GM06990 (cell line): ENCODE data around the gene MRPL28.
A peak's percentile ranks its signal among the peaks of the same experiment; 100 is the strongest.

Experiments used
- DNase-seq: peaks from one replicate; pipeline ENCODE4 v3.0.0-alpha.2; 2011; ENCODE audit not compliant: insufficient read length; ENCODE audit errors: extremely low read depth
- H3K27me3 ChIP-seq: replicated peaks from 2 replicates; pipeline ENCODE4 v1.6.0; 2011; ENCODE audit warnings: low read length; ENCODE audit not compliant: control insufficient read depth, insufficient read depth
- H3K36me3 ChIP-seq: 2 replicates; pipeline ENCODE4 v1.5.1; 2011; ENCODE audit warnings: low read length; ENCODE audit not compliant: control insufficient read depth, insufficient read depth
- H3K4me3 ChIP-seq: replicated peaks from 2 replicates; pipeline ENCODE4 v1.5.1; 2011; ENCODE audit warnings: low read depth, mild to moderate bottlenecking, control low read depth, low read length
- TF ChIP-seq, protein P1 (sequence below): IDR thresholded peaks from 2 replicates; pipeline ENCODE4 v1.5.1; 2011; ENCODE audit warnings: low read length, control low read depth, mild to moderate bottlenecking, inconsistent platforms; ENCODE audit not compliant: insufficient read depth, poor library complexity, severe bottlenecking

Gene MRPL28

DNA sequence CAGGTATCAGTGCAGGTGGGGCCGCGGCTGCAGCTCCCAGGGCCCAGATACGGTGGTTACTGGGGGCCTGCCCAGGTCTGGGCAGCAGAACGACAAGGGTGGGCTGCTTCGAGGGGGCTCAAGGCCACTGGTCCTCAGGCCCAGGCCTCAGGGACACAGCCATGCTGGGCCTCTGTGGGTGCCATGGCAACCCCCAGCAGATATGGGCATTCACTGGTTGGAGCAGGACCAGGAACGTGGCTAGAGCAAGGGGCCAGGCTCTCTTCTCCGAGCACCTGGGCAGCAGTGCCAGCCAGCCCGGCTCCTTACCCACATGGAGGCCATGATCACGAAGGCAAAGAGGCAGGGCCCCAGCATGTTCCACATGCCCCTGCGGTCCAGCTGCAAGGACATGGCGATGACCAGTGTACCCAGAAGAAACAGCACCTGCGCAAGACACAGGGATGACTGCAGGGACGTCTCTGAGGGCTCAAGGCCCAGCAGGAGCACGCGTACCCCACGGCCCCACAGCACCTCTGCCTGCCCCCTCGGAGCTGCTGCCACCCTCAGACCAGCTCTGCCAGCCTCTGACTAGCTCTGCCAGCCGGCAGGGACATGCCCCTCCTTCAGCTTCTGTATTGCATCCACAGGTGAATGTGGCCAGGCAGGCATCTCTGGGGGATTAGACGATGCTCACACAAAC, 2.1 kb upstream of the MRPL28 start:
- Histone ChIP-seq H3K36me3 (peaks cover 47% of the 10 kb centered on the region), H3K27me3 (no peaks in the 10 kb centered on the region), H3K4me3 (no peak overlapping the region)
- DNase-seq, result no peak
- TF ChIP-seq, protein P1, sequence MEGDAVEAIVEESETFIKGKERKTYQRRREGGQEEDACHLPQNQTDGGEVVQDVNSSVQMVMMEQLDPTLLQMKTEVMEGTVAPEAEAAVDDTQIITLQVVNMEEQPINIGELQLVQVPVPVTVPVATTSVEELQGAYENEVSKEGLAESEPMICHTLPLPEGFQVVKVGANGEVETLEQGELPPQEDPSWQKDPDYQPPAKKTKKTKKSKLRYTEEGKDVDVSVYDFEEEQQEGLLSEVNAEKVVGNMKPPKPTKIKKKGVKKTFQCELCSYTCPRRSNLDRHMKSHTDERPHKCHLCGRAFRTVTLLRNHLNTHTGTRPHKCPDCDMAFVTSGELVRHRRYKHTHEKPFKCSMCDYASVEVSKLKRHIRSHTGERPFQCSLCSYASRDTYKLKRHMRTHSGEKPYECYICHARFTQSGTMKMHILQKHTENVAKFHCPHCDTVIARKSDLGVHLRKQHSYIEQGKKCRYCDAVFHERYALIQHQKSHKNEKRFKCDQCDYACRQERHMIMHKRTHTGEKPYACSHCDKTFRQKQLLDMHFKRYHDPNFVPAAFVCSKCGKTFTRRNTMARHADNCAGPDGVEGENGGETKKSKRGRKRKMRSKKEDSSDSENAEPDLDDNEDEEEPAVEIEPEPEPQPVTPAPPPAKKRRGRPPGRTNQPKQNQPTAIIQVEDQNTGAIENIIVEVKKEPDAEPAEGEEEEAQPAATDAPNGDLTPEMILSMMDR, result no peak

DNA sequence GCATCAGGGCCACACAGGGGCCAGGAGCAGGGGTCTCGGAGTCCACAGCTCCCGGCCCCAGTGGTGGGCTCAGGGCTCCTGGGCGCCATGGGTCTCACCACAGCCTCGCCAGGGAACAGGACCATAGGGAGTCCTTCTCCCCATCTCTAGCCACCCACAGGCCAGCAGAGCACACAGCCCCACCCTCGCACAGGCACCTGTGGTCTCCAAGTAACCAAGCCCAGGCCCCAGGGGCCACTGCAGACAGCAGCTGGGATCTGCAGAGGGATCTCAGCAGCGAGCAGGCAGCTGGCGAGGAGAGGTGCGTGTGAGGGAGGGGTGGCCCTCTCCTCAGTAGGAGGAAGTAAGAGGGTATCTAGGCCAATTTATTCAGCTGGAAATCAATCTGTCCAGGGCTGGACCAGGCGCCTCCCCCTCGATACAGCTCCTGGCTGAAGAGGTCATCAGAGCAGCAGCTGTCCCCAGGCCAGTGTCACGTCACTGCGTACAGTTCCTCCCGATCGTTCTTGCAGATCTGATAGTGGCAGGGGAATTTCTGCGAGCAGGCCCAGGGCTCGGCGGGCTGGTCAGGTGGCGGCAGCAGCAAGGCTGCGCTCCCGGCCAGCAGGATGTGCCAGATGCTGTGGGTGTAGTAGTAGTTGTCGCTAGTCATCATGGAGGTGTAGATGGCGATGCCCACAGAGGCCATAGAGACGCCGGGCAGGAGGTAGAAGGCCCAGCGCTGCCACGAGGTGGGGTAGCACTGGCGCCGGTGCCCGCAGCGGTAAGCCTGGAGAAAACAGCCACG, 1.4 kb upstream of the MRPL28 start:
- Histone ChIP-seq H3K36me3 (peaks cover 50% of the 10 kb centered on the region), H3K4me3 (no peak overlapping the region), H3K27me3 (no peaks in the 10 kb centered on the region)
- TF ChIP-seq, protein P1, result no peak
- DNase-seq, result no peak

GRCh38 chr16:370979-371514, 709 bp upstream of the MRPL28 start:
- Histone ChIP-seq H3K4me3 (peak overlapping the region; percentile 10), H3K36me3 (peaks cover 51% of the 10 kb centered on the region), H3K27me3 (no peaks in the 10 kb centered on the region)
- DNase-seq, result no peak
- TF ChIP-seq, protein P1, result no peak

DNA sequence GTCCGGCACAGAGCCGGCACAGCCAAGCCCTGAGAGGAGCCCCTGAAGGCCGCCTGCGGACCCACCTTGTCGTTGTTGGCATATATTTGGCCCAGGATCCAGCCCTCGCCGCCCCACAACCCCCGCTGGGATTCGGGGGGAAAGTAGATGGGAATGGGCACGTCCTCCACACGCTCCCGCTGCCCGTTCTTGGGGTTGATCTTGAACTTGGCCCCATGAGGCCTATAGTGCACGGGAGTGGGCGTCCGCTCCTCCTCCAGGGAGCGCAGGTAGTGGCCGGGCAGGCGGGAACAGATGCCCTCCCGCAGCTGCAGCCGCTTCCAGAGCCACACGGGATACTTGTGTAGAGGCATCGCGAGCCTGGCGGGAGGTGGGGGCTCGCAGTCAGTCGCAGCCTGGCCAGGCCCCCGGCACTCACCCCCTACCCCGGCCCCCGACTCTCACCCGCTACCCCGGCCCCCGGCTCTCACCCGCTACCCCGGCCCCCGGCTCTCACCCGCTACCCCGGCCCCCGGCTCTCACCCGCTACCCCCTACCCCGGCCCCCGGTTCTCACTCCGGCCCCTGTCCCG, 387 bp downstream of the MRPL28 start:
- no peak for DNase-seq
- Histone ChIP-seq H3K4me3 (peak overlapping the region; percentile 56), H3K27me3 (no peaks in the 10 kb centered on the region), H3K36me3 (peaks cover 47% of the 10 kb centered on the region)
- TF ChIP-seq, protein P1, result no peak

DNA sequence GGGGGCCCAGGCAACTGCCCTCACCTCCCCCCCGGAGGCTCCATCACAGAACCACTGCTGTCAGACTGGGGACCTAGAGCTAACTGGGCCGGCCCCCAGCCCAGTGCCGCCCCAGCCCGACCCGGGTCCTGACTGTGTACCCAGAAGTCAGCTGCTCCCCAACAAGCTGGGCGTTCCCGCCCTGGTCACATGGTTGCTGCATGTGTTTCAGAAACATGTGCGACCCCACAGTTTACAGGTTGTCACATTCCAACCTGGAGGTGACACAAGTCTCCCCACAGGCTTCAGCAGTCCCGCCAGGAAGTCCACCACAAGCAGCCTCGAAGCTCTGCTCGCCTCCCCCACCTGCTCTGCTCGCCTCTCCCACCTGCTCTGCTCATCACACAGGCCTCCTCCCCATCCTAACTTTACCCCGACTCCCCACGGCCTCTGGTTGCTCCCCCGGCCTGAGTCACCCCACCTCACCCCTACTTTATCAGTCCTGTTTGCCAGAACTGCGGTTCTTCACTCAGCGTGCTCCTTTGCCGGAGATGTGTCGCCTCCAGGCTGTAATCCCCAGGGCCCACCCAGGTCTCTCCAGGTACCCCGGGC, 968 bp downstream of the MRPL28 start:
- no peaks in the 10 kb centered on the region for H3K27me3 ChIP-seq
- no peak for DNase-seq
- peak overlapping the region; percentile 56 for H3K4me3 ChIP-seq
- H3K36me3 ChIP-seq, result peaks cover 41% of the 10 kb centered on the region
- TF ChIP-seq, protein P1, result no peak
